H1 (cell line): ENCODE results near the gene ARRDC1. TPM values are rescaled to one million over a fixed set of nuclear protein-coding genes. Genes with fewer than 3 reads are reported as not detected.

Experiments
- polyA plus RNA-seq, 7 experiments: library from polyadenylated mRNA; depleted of rRNA in 3 of 7; stranded (reverse) in 5 of 7; unstranded in 2 of 7; fragments of >200 nt in 5 of 7; fragments of 200-250 nt in 2 of 7; gene quantifications; 1 replicate in 5 of 7; 2 replicates in 1 of 7; 4 replicates in 1 of 7; pipeline versions ENCODE4 v1.2.1 to v1.2.3, GENCODE V29; 2011 to 2013; ENCODE audit warnings: missing spikeins in 2 of 7, mixed read lengths in 2 of 7
- small RNA-seq: library from polyadenylated mRNA; stranded (forward); fragments of <200 nt; extraction: miRNeasy Mini kit (QIAGEN cat#:217004); gene quantifications from one replicate; pipeline ENCODE3, GENCODE V24; 2013; ENCODE audit not compliant: insufficient read depth
- total RNA-seq: library from RNA; stranded (reverse); fragmentation: NEBNext Ultra II Directional; extraction: Animal tissue kit (Norgen Biotek cat#: 25700); gene quantifications from 2 replicates; pipeline ENCODE4 v1.2.1, GENCODE V29; 2021

Gene ARRDC1
- total and polyA plus RNA-seq, 2 of the 8 experiments (the other 6 are each of a cell fraction or from before 2014, with no cell fraction given) = 22.0 to 58.4 TPM

Small RNA genes lying within 50 kb of the gene (small RNA-seq; reads per million reads assigned to genes)
- not detected for gene RF00017

Other genes with a start within 250 kb of the ARRDC1 start
- 7.0 and 7.2 TPM in 2 replicates for gene EXD3, start 182.5 kb upstream of the ARRDC1 start, total RNA-seq
- gene EXD3, start 182.5 kb upstream of the ARRDC1 start, polyA plus RNA-seq (2011; rRNA removed) = 9.4 and 12.7 TPM in 2 replicates
- 0.34 and 0.55 TPM in 2 replicates for gene NOXA1, start 182.3 kb upstream of the ARRDC1 start, total RNA-seq
- gene NOXA1, start 182.3 kb upstream of the ARRDC1 start, polyA plus RNA-seq (2011; rRNA removed) = 0.91 and 1.5 TPM in 2 replicates
- 0.33 and 0.48 TPM in 2 replicates for gene ENTPD8, start 164.3 kb upstream of the ARRDC1 start, total RNA-seq
- gene ENTPD8, start 164.3 kb upstream of the ARRDC1 start, polyA plus RNA-seq (2011; rRNA removed) = 0.51 and 1.1 TPM in 2 replicates
- 55.5 and 56.7 TPM in 2 replicates for gene NSMF, start 146.4 kb upstream of the ARRDC1 start, total RNA-seq
- 65.1 and 90.8 TPM in 2 replicates for gene NSMF, start 146.4 kb upstream of the ARRDC1 start, polyA plus RNA-seq (2011; rRNA removed)
- gene PNPLA7, start 55.3 kb upstream of the ARRDC1 start, total RNA-seq = 0.47 and 0.57 TPM in 2 replicates
- 0.35 and 0.36 TPM in 2 replicates for gene PNPLA7, start 55.3 kb upstream of the ARRDC1 start, polyA plus RNA-seq (2011; rRNA removed)
- gene MRPL41, start 53.8 kb upstream of the ARRDC1 start, total RNA-seq = 47.2 and 49.4 TPM in 2 replicates
- 58.1 and 79.3 TPM in 2 replicates for gene MRPL41, start 53.8 kb upstream of the ARRDC1 start, polyA plus RNA-seq (2011; rRNA removed)
- gene DPH7, start 26.8 kb upstream of the ARRDC1 start, total RNA-seq = 44.6 and 45.7 TPM in 2 replicates
- 45.5 and 50.5 TPM in 2 replicates for gene DPH7, start 26.8 kb upstream of the ARRDC1 start, polyA plus RNA-seq (2011; rRNA removed)
- gene ZMYND19, start 15.2 kb upstream of the ARRDC1 start, total RNA-seq = 58.5 and 58.7 TPM in 2 replicates
- gene ZMYND19, start 15.2 kb upstream of the ARRDC1 start, polyA plus RNA-seq (2011; rRNA removed) = 42.4 and 54.0 TPM in 2 replicates
- 163 and 171 TPM in 2 replicates for gene EHMT1, start 13.3 kb downstream of the ARRDC1 start, total RNA-seq
- gene EHMT1, start 13.3 kb downstream of the ARRDC1 start, polyA plus RNA-seq (2011; rRNA removed) = 95.7 and 143 TPM in 2 replicates